Measurements from ENCODE around the gene ADO. TPM values are rescaled to one million over a fixed set of nuclear protein-coding genes. Genes with fewer than 3 reads are reported as not detected.

ADO gene
- polyA plus RNA-seq, 1 of the 3 experiments (the other 2 are of a cell fraction): 6.9 TPM

GRCh38 chr10:62755662-62756653 is 48.6 kb upstream of the ADO start:
- H3K4me3 ChIP-seq (ENCODE audit: low read depth in 2 of 2, low read length in 1 of 2): no peak overlapping the region
- no peaks in the 10 kb centered on the region for H3K79me2 ChIP-seq (ENCODE audit: insufficient read depth)
- H3K27me3 ChIP-seq (ENCODE audit: insufficient read depth): no peaks in the 10 kb centered on the region
- CTCF ChIA-PET: interaction anchor here (1.0 kb wide), 1 partner anchor 202 kb away, joined by 3 read pairs; no protein-coding TSS in a partner anchor
- H2AFZ ChIP-seq (ENCODE audit: low read depth): no peak overlapping the region
- H3F3A ChIP-seq (replicated peaks; ENCODE audit: insufficient read depth): no peaks in the 10 kb centered on the region
- no peak overlapping the region for H3K9ac ChIP-seq
- H3K36me3 ChIP-seq (replicated peaks in 1 of 2; ENCODE audit: control insufficient read depth in 1 of 2, insufficient read depth in 2 of 2, low read length in 1 of 2): no peaks in the 10 kb centered on the region
- no peak overlapping the region for H3K27ac ChIP-seq (ENCODE audit: low read depth in 2 of 2, low read length in 1 of 2)
- TF ChIP-seq, protein P1, sequence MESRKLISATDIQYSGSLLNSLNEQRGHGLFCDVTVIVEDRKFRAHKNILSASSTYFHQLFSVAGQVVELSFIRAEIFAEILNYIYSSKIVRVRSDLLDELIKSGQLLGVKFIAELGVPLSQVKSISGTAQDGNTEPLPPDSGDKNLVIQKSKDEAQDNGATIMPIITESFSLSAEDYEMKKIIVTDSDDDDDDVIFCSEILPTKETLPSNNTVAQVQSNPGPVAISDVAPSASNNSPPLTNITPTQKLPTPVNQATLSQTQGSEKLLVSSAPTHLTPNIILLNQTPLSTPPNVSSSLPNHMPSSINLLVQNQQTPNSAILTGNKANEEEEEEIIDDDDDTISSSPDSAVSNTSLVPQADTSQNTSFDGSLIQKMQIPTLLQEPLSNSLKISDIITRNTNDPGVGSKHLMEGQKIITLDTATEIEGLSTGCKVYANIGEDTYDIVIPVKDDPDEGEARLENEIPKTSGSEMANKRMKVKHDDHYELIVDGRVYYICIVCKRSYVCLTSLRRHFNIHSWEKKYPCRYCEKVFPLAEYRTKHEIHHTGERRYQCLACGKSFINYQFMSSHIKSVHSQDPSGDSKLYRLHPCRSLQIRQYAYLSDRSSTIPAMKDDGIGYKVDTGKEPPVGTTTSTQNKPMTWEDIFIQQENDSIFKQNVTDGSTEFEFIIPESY (IDR thresholded peaks at IDR 0.05; ENCODE audit: borderline replicate concordance, low read depth): no peak
- no peak for TF ChIP-seq EP300 (IDR thresholded peaks at IDR 0.05; ENCODE audit: borderline replicate concordance in 1 of 2, low read depth in 1 of 2, low read length in 1 of 2)
- H3K9me2 ChIP-seq: no peaks in the 10 kb centered on the region
- DNase-seq: no peak
- H3K4me2 ChIP-seq: no peak overlapping the region
- H3K4me1 ChIP-seq (ENCODE audit: control insufficient read depth in 1 of 2, insufficient read depth in 2 of 2, low read depth in 1 of 2, low read length in 1 of 2): no peaks in the 10 kb centered on the region
- no peaks in the 10 kb centered on the region for H3K9me3 ChIP-seq
- POLR2A ChIA-PET: no interaction called here
- no peaks in the 10 kb centered on the region for H4K20me1 ChIP-seq (ENCODE audit: insufficient read depth)
- 11% methylated on average over 8 of the region's 8 CpGs for WGBS (ENCODE audit: low lambda C conversion rate)

DNA sequence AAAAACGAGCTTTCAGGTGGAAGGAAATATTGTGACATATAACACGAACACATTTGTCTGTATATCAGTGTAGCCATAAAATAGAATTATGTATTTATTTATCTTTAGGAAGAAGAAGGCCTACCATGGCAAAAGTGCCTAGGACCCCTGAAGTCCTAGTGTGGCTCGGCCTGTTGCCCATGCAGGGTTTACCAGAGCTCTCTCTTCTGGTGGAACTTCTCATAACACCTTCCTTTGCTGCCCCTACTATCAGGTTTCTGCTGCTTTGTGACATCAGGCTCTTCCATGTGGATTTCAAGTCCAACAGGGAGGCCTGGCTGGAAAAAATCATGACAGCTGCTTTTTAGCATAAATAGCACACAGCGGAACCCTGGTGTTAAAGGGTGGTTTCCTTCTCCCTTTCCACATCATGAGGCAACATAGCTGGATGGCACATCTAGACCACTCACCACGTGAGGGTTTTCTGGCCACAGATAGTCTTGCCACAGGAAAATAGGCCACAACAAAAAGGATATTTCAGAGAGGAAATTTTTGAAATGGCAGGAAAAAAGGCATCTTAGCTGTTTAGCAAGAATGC is 44.8 kb upstream of the ADO start:
- DNase-seq: no peak
- Histone ChIP-seq H3K4me3 (ENCODE audit: low read depth in 2 of 2, low read length in 1 of 2) (no peak overlapping the region), H3K9me2 (no peaks in the 10 kb centered on the region), H3K27me3 (ENCODE audit: insufficient read depth) (no peaks in the 10 kb centered on the region), H3K27ac (ENCODE audit: low read depth in 2 of 2, low read length in 1 of 2) (no peak overlapping the region), H3F3A (replicated peaks; ENCODE audit: insufficient read depth) (no peaks in the 10 kb centered on the region), H3K79me2 (ENCODE audit: insufficient read depth) (no peaks in the 10 kb centered on the region), H3K9me3 (no peaks in the 10 kb centered on the region), H3K36me3 (replicated peaks in 1 of 2; ENCODE audit: control insufficient read depth in 1 of 2, insufficient read depth in 2 of 2, low read length in 1 of 2) (no peaks in the 10 kb centered on the region), H4K20me1 (ENCODE audit: insufficient read depth) (no peaks in the 10 kb centered on the region), H3K4me2 (no peak overlapping the region), H2AFZ (ENCODE audit: low read depth) (no peak overlapping the region), H3K4me1 (ENCODE audit: control insufficient read depth in 1 of 2, insufficient read depth in 2 of 2, low read depth in 1 of 2, low read length in 1 of 2) (no peaks in the 10 kb centered on the region), H3K9ac (no peak overlapping the region)
- POLR2A ChIA-PET: no interaction called here
- WGBS (ENCODE audit: low lambda C conversion rate): 34% methylated on average over 5 of the region's 5 CpGs
- CTCF ChIA-PET: interaction anchor here (2.1 kb wide), 1 partner anchor 10 kb away, joined by 5 read pairs; no protein-coding TSS in a partner anchor
- TF ChIP-seq, protein P2, sequence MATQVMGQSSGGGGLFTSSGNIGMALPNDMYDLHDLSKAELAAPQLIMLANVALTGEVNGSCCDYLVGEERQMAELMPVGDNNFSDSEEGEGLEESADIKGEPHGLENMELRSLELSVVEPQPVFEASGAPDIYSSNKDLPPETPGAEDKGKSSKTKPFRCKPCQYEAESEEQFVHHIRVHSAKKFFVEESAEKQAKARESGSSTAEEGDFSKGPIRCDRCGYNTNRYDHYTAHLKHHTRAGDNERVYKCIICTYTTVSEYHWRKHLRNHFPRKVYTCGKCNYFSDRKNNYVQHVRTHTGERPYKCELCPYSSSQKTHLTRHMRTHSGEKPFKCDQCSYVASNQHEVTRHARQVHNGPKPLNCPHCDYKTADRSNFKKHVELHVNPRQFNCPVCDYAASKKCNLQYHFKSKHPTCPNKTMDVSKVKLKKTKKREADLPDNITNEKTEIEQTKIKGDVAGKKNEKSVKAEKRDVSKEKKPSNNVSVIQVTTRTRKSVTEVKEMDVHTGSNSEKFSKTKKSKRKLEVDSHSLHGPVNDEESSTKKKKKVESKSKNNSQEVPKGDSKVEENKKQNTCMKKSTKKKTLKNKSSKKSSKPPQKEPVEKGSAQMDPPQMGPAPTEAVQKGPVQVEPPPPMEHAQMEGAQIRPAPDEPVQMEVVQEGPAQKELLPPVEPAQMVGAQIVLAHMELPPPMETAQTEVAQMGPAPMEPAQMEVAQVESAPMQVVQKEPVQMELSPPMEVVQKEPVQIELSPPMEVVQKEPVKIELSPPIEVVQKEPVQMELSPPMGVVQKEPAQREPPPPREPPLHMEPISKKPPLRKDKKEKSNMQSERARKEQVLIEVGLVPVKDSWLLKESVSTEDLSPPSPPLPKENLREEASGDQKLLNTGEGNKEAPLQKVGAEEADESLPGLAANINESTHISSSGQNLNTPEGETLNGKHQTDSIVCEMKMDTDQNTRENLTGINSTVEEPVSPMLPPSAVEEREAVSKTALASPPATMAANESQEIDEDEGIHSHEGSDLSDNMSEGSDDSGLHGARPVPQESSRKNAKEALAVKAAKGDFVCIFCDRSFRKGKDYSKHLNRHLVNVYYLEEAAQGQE (IDR thresholded peaks at IDR 0.05; ENCODE audit: low read depth, low read length): no peak
- TF ChIP-seq MXI1 (IDR thresholded peaks at IDR 0.05; ENCODE audit: low read depth, low read length): no peak
- TF ChIP-seq CTCF (IDR thresholded peaks at IDR 0.05): no peak
- TF ChIP-seq TCF12 (IDR thresholded peaks at IDR 0.05): no peak
- TF ChIP-seq, protein P1 (IDR thresholded peaks at IDR 0.05; ENCODE audit: borderline replicate concordance, low read depth): no peak
- no peak for TF ChIP-seq YY1 (IDR thresholded peaks at IDR 0.05; ENCODE audit: low read depth)
- no peak for TF ChIP-seq CHD2 (IDR thresholded peaks at IDR 0.05; ENCODE audit: low read length, partially characterized antibody)
- TF ChIP-seq GATA2 (CRISPR knock-in tag; IDR thresholded peaks at IDR 0.05): no peak
- no peak for TF ChIP-seq EZH2phosphoT487 (IDR thresholded peaks at IDR 0.05; ENCODE audit: borderline replicate concordance, low read depth)
- no peak for TF ChIP-seq NRF1 (IDR thresholded peaks at IDR 0.05; ENCODE audit: low read depth, low read length)
- TF ChIP-seq EP300 (IDR thresholded peaks at IDR 0.05; ENCODE audit: borderline replicate concordance in 1 of 2, low read depth in 1 of 2, low read length in 1 of 2): no peak
- no peak for TF ChIP-seq RXRA (IDR thresholded peaks at IDR 0.05; ENCODE audit: borderline replicate concordance, low read depth)
- TF ChIP-seq RAD21 (IDR thresholded peaks at IDR 0.05; ENCODE audit: low read length): no peak
- TF ChIP-seq FOXM1 (IDR thresholded peaks at IDR 0.05; ENCODE audit: low read depth): no peak
- TF ChIP-seq ELF1 (IDR thresholded peaks at IDR 0.05): no peak

Data from SK-N-SH (cell line).